Esophagus muscularis mucosa (tissue), 4 donors: Measurements from ENCODE around the gene MAGI3. TPM values are rescaled to one million over a fixed set of nuclear protein-coding genes. Genes with fewer than 3 reads are reported as not detected.
A peak's percentile ranks its signal among the peaks of the same experiment; 100 is the strongest.

ENCODE experiments used
- DNase-seq: peaks from one replicate; pipeline ENCODE4 v3.0.0-alpha.2; 2017; ENCODE audit errors: extremely low spot score
- H3K27ac ChIP-seq, 4 donors: fragments of 200-600 bp; sonication (generic); replicated peaks in 1 of 4; 1 replicate in 3 of 4; 2 replicates in 1 of 4; pipeline ENCODE4 v1.5.1; 2016 to 2019; ENCODE audit warnings: mild to moderate bottlenecking in 1 of 4
- H3K27me3 ChIP-seq, 4 donors: fragments of 200-600 bp; sonication (generic); one replicate each; pipeline versions ENCODE4 v1.5.1 to v1.6.0; 2016 to 2019
- H3K36me3 ChIP-seq, 4 donors: fragments of 200-600 bp; sonication (generic); one replicate each; pipeline ENCODE4 v1.5.1; 2016 to 2019
- H3K4me1 ChIP-seq, 4 donors: fragments of 200-600 bp; sonication (generic); one replicate each; pipeline ENCODE4 v1.5.1; 2016 to 2019
- H3K4me3 ChIP-seq, 4 donors: fragments of 200-600 bp; sonication (generic); 1 replicate in 2 of 4; 2 replicates in 2 of 4; pipeline ENCODE4 v1.5.1; 2016 to 2019; ENCODE audit warnings: mild to moderate bottlenecking in 4 of 4, moderate library complexity in 1 of 4
- H3K9me3 ChIP-seq, 4 donors: fragments of 200-600 bp; sonication (generic); 1 replicate in 3 of 4; 2 replicates in 1 of 4; pipeline ENCODE4 v1.5.1; 2016 to 2019
- CTCF ChIP-seq, 3 experiments: fragments of 200-600 bp in 2 of 3; fragments of 450-650 bp in 1 of 3; sonication (generic) in 2 of 3; IDR thresholded peaks; one replicate each; pipeline ENCODE4 v1.5.1; 2017 to 2019; ENCODE audit warnings: antibody characterized with exemption in 3 of 3, mild to moderate bottlenecking in 2 of 3, moderate library complexity in 1 of 3
- EP300 ChIP-seq: sonication (generic); formaldehyde crosslinking; IDR thresholded peaks from one replicate; pipeline ENCODE4 v1.6.1; 2017; ENCODE audit warnings: antibody characterized with exemption
- POLR2A ChIP-seq: fragments of 450-650 bp; IDR thresholded peaks from one replicate; pipeline ENCODE4 v1.6.1; 2017; ENCODE audit warnings: antibody characterized with exemption, moderate library complexity, mild to moderate bottlenecking, low read depth
- POLR2AphosphoS5 ChIP-seq, 2 donors: sonication (generic); formaldehyde crosslinking; IDR thresholded peaks; one replicate each; pipeline ENCODE4 v1.6.1; 2017; ENCODE audit warnings: antibody characterized with exemption in 2 of 2
- WGBS: methylation state at CpG from one replicate; pipeline ENCODE4 v1.1.5; 2018; 5-methylcytosine and 5-hydroxymethylcytosine counted together
- intact Hi-C: fragments of 100-400 bp; cut with DNase I; formaldehyde crosslinking; loops from one replicate; pipeline ENCODE4 v1.15.1; 2023
- total RNA-seq, 4 donors: library from RNA; depleted of rRNA; stranded (reverse); fragments of >200 nt; gene quantifications; one replicate each; pipeline versions ENCODE4 v1.1.0 to v1.2.1, GENCODE V29; 2016

The MAGI3 gene
- 10 to 100 TPM; 14.6 to 21.7 (median 16.4) TPM for total RNA-seq

- Histone ChIP-seq H3K36me3 (no peaks in the 10 kb centered on the region), H3K27ac (peak within 1 kb of the TSS; percentile 89 to 96 (median 92)), H3K4me3 (peak within 1 kb of the TSS; percentile 88 to 98 (median 96)), H3K4me1 (peaks cover 30 to 49% (median 42%) of the 10 kb centered on the region in 4 donors), H3K9me3 (no peaks in the 10 kb centered on the region), H3K27me3 (no peaks in the 10 kb centered on the region)
- peak; percentile 99 for DNase-seq
- intact Hi-C loops = no loop called here
- TF ChIP-seq POLR2A (peak; percentile 38), CTCF (IDR thresholded peaks at IDR 0.05) (no peak), EP300 (no peak), POLR2AphosphoS5 (IDR thresholded peaks at IDR 0.05) (peak; percentile 73 to 83)
- under 1% methylated on average over 77 of the region's 89 CpGs for WGBS
These were observed at the start of gene MAGI3 for GRCh38 chr1:113389953-113390834. Gene MAGI3 (plus strand): TSS chr1:113390515. CDS start chr1:113391034, 519 bp downstream.

DNA sequence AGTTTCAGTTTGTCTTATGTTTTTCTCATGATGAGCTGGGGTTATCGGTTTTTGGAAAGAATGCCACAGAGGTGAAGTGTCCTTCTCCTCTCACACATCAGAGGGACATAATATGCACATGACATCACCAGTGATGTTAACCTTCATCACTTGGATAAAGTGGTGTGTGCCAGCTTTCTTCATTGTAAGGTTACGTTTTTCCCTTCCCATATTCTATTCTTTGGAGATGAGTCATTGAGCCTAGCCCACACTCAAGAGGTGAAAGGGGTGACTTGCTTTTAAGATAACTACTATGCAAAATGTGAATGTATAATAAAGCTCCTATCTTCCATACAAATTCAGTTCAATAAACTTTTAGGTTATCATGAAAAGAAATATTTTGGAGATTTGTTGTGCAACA lies 36.7 kb upstream of the MAGI3 start:
- no peak for DNase-seq
- no peak overlapping the region for H3K4me3 ChIP-seq
- no peaks in the 10 kb centered on the region for H3K4me1 ChIP-seq
- TF ChIP-seq POLR2A = no peak
- no peak for TF ChIP-seq EP300
- no peak for TF ChIP-seq CTCF (IDR thresholded peaks at IDR 0.05)
- TF ChIP-seq POLR2AphosphoS5 (IDR thresholded peaks at IDR 0.05) = no peak
- H3K36me3 ChIP-seq = no peaks in the 10 kb centered on the region
- intact Hi-C loops = no loop called here
- no peaks in the 10 kb centered on the region for H3K9me3 ChIP-seq
- 52% methylated on average over 2 of the region's 2 CpGs for WGBS
- no peaks in the 10 kb centered on the region for H3K27me3 ChIP-seq
- no peak overlapping the region for H3K27ac ChIP-seq

DNA sequence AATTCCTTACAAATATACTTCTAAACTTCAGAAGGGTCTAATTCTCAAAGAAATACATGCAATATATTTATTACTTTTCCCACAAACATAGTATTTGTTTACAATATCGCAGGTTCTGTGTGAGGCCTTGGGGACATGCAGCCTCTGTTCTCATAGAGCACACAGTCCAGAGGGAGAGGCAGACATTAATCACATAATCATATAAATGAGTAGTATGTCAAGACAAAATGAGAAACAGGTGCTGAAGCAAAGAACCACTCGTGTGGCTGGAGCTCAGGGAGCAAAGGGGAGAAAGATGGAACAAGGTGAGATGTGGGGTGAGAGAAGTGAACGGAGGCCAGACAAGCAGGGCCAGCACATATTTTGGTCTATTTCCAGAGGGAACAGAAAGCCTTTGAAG lies 26.4 kb upstream of the MAGI3 start:
- intact Hi-C loops = no loop called here
- no peak for DNase-seq
- no peaks in the 10 kb centered on the region for H3K27me3 ChIP-seq
- H3K4me1 ChIP-seq = no peaks in the 10 kb centered on the region
- no peak overlapping the region for H3K4me3 ChIP-seq
- TF ChIP-seq CTCF (IDR thresholded peaks at IDR 0.05) (no peak), POLR2A (no peak), POLR2AphosphoS5 (IDR thresholded peaks at IDR 0.05) (no peak), EP300 (no peak)
- 71% methylated on average over 3 of the region's 3 CpGs for WGBS
- H3K27ac ChIP-seq = no peak overlapping the region
- no peaks in the 10 kb centered on the region for H3K9me3 ChIP-seq
- H3K36me3 ChIP-seq = no peaks in the 10 kb centered on the region

DNA sequence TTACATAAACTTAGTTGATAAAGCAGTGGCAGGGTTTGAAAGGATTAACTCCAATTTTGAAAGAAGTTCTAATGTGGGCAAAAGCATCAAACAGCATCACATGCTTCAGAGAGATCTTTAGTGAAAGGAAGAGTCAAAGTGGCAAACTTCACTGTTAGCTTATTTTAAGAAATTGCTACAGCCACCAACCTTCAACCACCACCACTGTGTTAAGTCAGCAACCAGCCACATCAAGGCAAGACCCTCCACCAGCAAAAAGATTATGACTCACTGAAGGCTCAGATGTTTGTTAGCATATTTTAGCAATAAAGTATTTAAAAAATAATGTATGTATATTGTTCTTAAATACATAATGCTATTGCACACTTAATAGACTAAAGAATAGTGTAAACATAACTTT lies 21.3 kb upstream of the MAGI3 start:
- H3K4me1 ChIP-seq = no peaks in the 10 kb centered on the region
- H3K27me3 ChIP-seq = no peaks in the 10 kb centered on the region
- no peak for DNase-seq
- no peaks in the 10 kb centered on the region for H3K9me3 ChIP-seq
- no peaks in the 10 kb centered on the region for H3K36me3 ChIP-seq
- no peak overlapping the region for H3K4me3 ChIP-seq
- intact Hi-C loops = no loop called here
- H3K27ac ChIP-seq = no peak overlapping the region
- TF ChIP-seq POLR2AphosphoS5 (IDR thresholded peaks at IDR 0.05) (no peak), EP300 (no peak), CTCF (IDR thresholded peaks at IDR 0.05) (no peak), POLR2A (no peak)
